KBM-7 (cell line): Measurements from ENCODE around the gene ODAD3.
A peak's percentile ranks its signal among the peaks of the same experiment; 100 is the strongest.
"Not testable (repeated sequence)": the region's sequence is repeated elsewhere in the genome, so short reads cannot be mapped to it uniquely, and the experiment has no call there.

Source experiments
- DNase-seq: peaks from one replicate; pipeline ENCODE4 v3.0.0-alpha.2; 2015
- in situ Hi-C: fragments of 300-500 bp; cut with MboI; formaldehyde crosslinking; loops from 2 replicates; pipeline ENCODE4 v1.14.3; 2020; ENCODE audit warnings: low sequenced_read_pairs, low pct_unique_long_range_greater_than_20kb, mixed read lengths

ODAD3 gene

GRCh38 chr19:11416346-11417052, 18.4 kb downstream of the ODAD3 start:
- in situ Hi-C loops, result no loop called here
- no peak for DNase-seq

- in situ Hi-C loops, result no loop called here
- DNase-seq, result no peak
Measured at GRCh38 chr19:11414544-11414943, 20.4 kb downstream of the ODAD3 start.

- in situ Hi-C loops, result no loop called here
- no peak for DNase-seq
Measured at GRCh38 chr19:11410682-11411081, 24.2 kb downstream of the ODAD3 start.

- no peak for DNase-seq
- in situ Hi-C loops, result no loop called here
Measured at GRCh38 chr19:11408591-11408990, 26.3 kb downstream of the ODAD3 start.

GRCh38 chr19:11406703-11407236, 28.2 kb downstream of the ODAD3 start:
- in situ Hi-C loops, DNase-seq: not testable (repeated sequence)

GRCh38 chr19:11405846-11406643, 28.9 kb downstream of the ODAD3 start:
- DNase-seq, result no peak
- in situ Hi-C loops, result no loop called here

GRCh38 chr19:11404588-11405222, 30.2 kb downstream of the ODAD3 start:
- no peak for DNase-seq
- in situ Hi-C loops, result no loop called here

- in situ Hi-C loops, result no loop called here
- no peak for DNase-seq
Measured at GRCh38 chr19:11401808-11402543, 32.9 kb downstream of the ODAD3 start.

- no peak for DNase-seq
- in situ Hi-C loops, result no loop called here
Measured at GRCh38 chr19:11400798-11401197, 34.1 kb downstream of the ODAD3 start.

- DNase-seq, result no peak
- in situ Hi-C loops, result no loop called here
Measured at GRCh38 chr19:11399667-11400066, 35.3 kb downstream of the ODAD3 start.

GRCh38 chr19:11397089-11397610, 37.8 kb downstream of the ODAD3 start:
- in situ Hi-C loops, result no loop called here
- DNase-seq, result no peak

GRCh38 chr19:11390933-11391680, 43.8 kb downstream of the ODAD3 start:
- DNase-seq, result no peak
- in situ Hi-C loops, result no loop called here

GRCh38 chr19:11390359-11390758, 44.6 kb downstream of the ODAD3 start:
- in situ Hi-C loops, result no loop called here
- DNase-seq, result no peak

- DNase-seq, result peak; percentile 75
- in situ Hi-C loops, result no loop called here
Measured at GRCh38 chr19:11387162-11388034, 47.5 kb downstream of the ODAD3 start.

GRCh38 chr19:11384778-11385129, 50.2 kb downstream of the ODAD3 start:
- in situ Hi-C loops, result no loop called here
- DNase-seq, result no peak

GRCh38 chr19:11383706-11384048, 51.2 kb downstream of the ODAD3 start:
- DNase-seq, result no peak
- in situ Hi-C loops, result no loop called here

GRCh38 chr19:11382898-11383705, 51.8 kb downstream of the ODAD3 start:
- DNase-seq, result peak; percentile 78
- in situ Hi-C loops, result no loop called here
